Effector memory CD4-positive, alpha-beta T cell (primary cell): ENCODE measurements around the gene RBM28.

Source experiments
- DNase-seq, 3 donors: peaks; one replicate each; pipeline ENCODE4 v3.0.0-alpha.2; 2020
- H3K27ac ChIP-seq: 2 replicates; pipeline ENCODE4 v1.7.0; 2013; ENCODE audit warnings: mild to moderate bottlenecking, low read length, moderate library complexity; ENCODE audit not compliant: insufficient read depth, poor library complexity, severe bottlenecking
- H3K27me3 ChIP-seq: replicated peaks from 2 replicates; pipeline ENCODE4 v1.7.0; 2013; ENCODE audit warnings: mild to moderate bottlenecking, low read length; ENCODE audit not compliant: insufficient read depth, control insufficient read depth, poor library complexity, severe bottlenecking
- H3K36me3 ChIP-seq: 2 replicates; pipeline ENCODE4 v1.7.0; 2013; ENCODE audit warnings: mild to moderate bottlenecking, low read length, moderate library complexity; ENCODE audit not compliant: control insufficient read depth, insufficient read depth
- H3K4me1 ChIP-seq: 2 replicates; pipeline ENCODE4 v1.7.0; 2013; ENCODE audit warnings: low read length, mild to moderate bottlenecking; ENCODE audit not compliant: control insufficient read depth, insufficient read depth, poor library complexity, severe bottlenecking
- H3K4me3 ChIP-seq: 2 replicates; pipeline ENCODE4 v1.7.0; 2013; ENCODE audit warnings: low read length, low read depth, mild to moderate bottlenecking; ENCODE audit not compliant: insufficient read depth, poor library complexity, severe bottlenecking
- H3K9me3 ChIP-seq: 2 replicates; pipeline ENCODE4 v1.7.0; 2013; ENCODE audit warnings: mild to moderate bottlenecking, low read length, moderate library complexity; ENCODE audit not compliant: control insufficient read depth

The RBM28 gene

DNA sequence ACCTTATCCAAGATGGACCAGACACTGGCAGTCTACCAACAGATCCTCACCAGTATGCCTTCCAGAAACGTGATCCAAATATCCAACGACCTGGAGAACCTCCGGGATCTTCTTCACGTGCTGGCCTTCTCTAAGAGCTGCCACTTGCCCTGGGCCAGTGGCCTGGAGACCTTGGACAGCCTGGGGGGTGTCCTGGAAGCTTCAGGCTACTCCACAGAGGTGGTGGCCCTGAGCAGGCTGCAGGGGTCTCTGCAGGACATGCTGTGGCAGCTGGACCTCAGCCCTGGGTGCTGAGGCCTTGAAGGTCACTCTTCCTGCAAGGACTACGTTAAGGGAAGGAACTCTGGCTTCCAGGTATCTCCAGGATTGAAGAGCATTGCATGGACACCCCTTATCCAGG lies 89.2 kb downstream of the RBM28 start:
- Histone ChIP-seq H3K27ac (no peak overlapping the region), H3K9me3 (no peaks in the 10 kb centered on the region), H3K36me3 (no peaks in the 10 kb centered on the region), H3K4me3 (no peak overlapping the region), H3K4me1 (no peaks in the 10 kb centered on the region), H3K27me3 (no peaks in the 10 kb centered on the region)
- DNase-seq = no peak

- Histone ChIP-seq H3K4me3 (no peak overlapping the region), H3K27ac (no peak overlapping the region), H3K27me3 (no peaks in the 10 kb centered on the region), H3K36me3 (no peaks in the 10 kb centered on the region), H3K4me1 (no peaks in the 10 kb centered on the region), H3K9me3 (no peaks in the 10 kb centered on the region)
- no peak for DNase-seq
These were observed 90.0 kb downstream of the RBM28 start for GRCh38 chr7:128253701-128254100.

- no peaks in the 10 kb centered on the region for H3K4me1 ChIP-seq
- H3K9me3 ChIP-seq = no peaks in the 10 kb centered on the region
- H3K27ac ChIP-seq = no peak overlapping the region
- DNase-seq = no peak
- H3K4me3 ChIP-seq = no peak overlapping the region
- no peaks in the 10 kb centered on the region for H3K27me3 ChIP-seq
- no peaks in the 10 kb centered on the region for H3K36me3 ChIP-seq
These were observed 92.4 kb downstream of the RBM28 start for GRCh38 chr7:128251337-128251736.
